Adrenal gland (tissue), 12 donors: ENCODE results near the gene SVIL. TPM values are rescaled to one million over a fixed set of nuclear protein-coding genes. Genes with fewer than 3 reads are reported as not detected.

Experiments
- DNase-seq, 7 donors: peaks; one replicate each; pipeline ENCODE4 v3.0.0-alpha.2; 2019 to 2020
- H3K27ac ChIP-seq, 5 donors: fragments of 200-600 bp; sonication (generic) in 4 of 5; 1 replicate in 3 of 5; 2 replicates in 2 of 5; pipeline versions ENCODE4 v1.5.1 to v1.8.0; 2016 to 2020; ENCODE audit warnings: mild to moderate bottlenecking in 1 of 5
- H3K27me3 ChIP-seq: fragments of 200-600 bp; 2 replicates; pipeline ENCODE4 v1.8.0; 2021
- H3K36me3 ChIP-seq, 2 donors: fragments of 200-600 bp; replicated peaks in 1 of 2; 1 replicate in 1 of 2; 2 replicates in 1 of 2; pipeline versions ENCODE4 v1.5.1 to v1.8.0; 2018 to 2022
- H3K4me1 ChIP-seq, 2 donors: fragments of 200-600 bp; replicated peaks in 1 of 2; 1 replicate in 1 of 2; 2 replicates in 1 of 2; pipeline versions ENCODE4 v1.5.1 to v1.8.0; 2018 to 2021
- H3K4me3 ChIP-seq, 4 donors: fragments of 200-600 bp; sonication (generic) in 3 of 4; one replicate each; pipeline ENCODE4 v1.5.1; 2016 to 2018
- H3K9me3 ChIP-seq, 3 donors: fragments of 200-600 bp; sonication (generic) in 1 of 3; replicated peaks in 1 of 3; 1 replicate in 2 of 3; 2 replicates in 1 of 3; pipeline versions ENCODE4 v1.5.1 to v1.8.0; 2016 to 2021
- CTCF ChIP-seq, 6 experiments: fragments of 450-650 bp in 4 of 6; fragments of 200-600 bp in 2 of 6; sonication (generic) in 1 of 6; IDR thresholded peaks; 1 replicate in 5 of 6; 2 replicates in 1 of 6; pipeline versions ENCODE4 v1.5.1 to v1.8.0; 2016 to 2021; ENCODE audit warnings: antibody characterized with exemption in 6 of 6, mild to moderate bottlenecking in 2 of 6, moderate library complexity in 1 of 6
- POLR2A ChIP-seq, 2 donors: fragments of 450-650 bp; IDR thresholded peaks; one replicate each; pipeline ENCODE4 v1.6.1; 2017; ENCODE audit warnings: antibody characterized with exemption in 2 of 2, mild to moderate bottlenecking in 2 of 2, moderate library complexity in 1 of 2
- WGBS, 4 donors: extraction: QIAGEN DNeasy Blood & Tissue Kit in 2 of 4; methylation state at CpG; one replicate each; pipeline versions ENCODE4 v1.1.5 to v1.1.7; 2013 to 2017; 5-methylcytosine and 5-hydroxymethylcytosine counted together
- intact Hi-C, 2 donors: fragments of 100-400 bp; cut with DNase I; formaldehyde crosslinking; loops; one replicate each; pipeline versions ENCODE4 v1.14.1 to v1.15.0; 2022 to 2023
- polyA plus RNA-seq, 3 donors: library from polyadenylated mRNA; stranded (reverse); fragments of 200-250 nt in 2 of 3; fragments of 350-450 nt in 1 of 3; fragmentation: Illumina TruSeq in 1 of 3; extraction: RNeasy Lipid Tissue Mini Kit (QIAGEN cat#74804) in 1 of 3; gene quantifications; one replicate each; pipeline ENCODE4 v1.2.3, GENCODE V29; 2013 to 2014
- total RNA-seq, 9 donors: library from RNA; depleted of rRNA in 4 of 9; stranded (reverse); fragments of >200 nt in 4 of 9; fragments of 120-200 nt in 1 of 9; fragmentation: NEBNext Ultra II Directional in 1 of 9; extraction: Animal tissue kit (Norgen Biotek cat#: 25700) in 1 of 9; gene quantifications; one replicate each; pipeline versions ENCODE4 v1.1.0 to v1.2.4, GENCODE V29; 2013 to 2023
- donor health status: healthy with polysubstance abuse.
- donor health status: Bipolar disorder and iron deficiency.
- donor health status: DM: yes; HTN: yes; CAD: no.
- donor health status: DM: no; HTN: no; CAD: no.
- donor health status: DM: no; HTN: no; CAD: no.
- donor health status: DM: yes; HTN: yes; CAD: no.

SVIL gene
- total and polyA plus RNA-seq, 12 donors: 6.7 to 73.1 (median 26.0) TPM

GRCh38 chr10:29649561-29650551, 15.1 kb upstream of the SVIL start:
- peaks cover 9 to 44% of the 10 kb centered on the region in 2 donors for H3K4me1 ChIP-seq
- peak overlapping the region in 1 of 5 donors; percentile 75 for H3K27ac ChIP-seq
- WGBS, 4 donors: 82 to 92% (median 88%) methylated on average over 7 of the region's 7 CpGs
- no peaks in the 10 kb centered on the region for H3K36me3 ChIP-seq
- no peak for DNase-seq
- no peaks in the 10 kb centered on the region for H3K9me3 ChIP-seq
- TF ChIP-seq CTCF (IDR thresholded peaks at IDR 0.05) (no peak), POLR2A (IDR thresholded peaks at IDR 0.05) (no peak)
- H3K27me3 ChIP-seq: no peaks in the 10 kb centered on the region
- H3K4me3 ChIP-seq: no peak overlapping the region
- intact Hi-C loops: loop anchor here in 1 of 2 donors (10.0 kb wide), 1 partner anchor 85 kb away; no protein-coding TSS in a partner anchor

- intact Hi-C loops: loop anchor here in 1 of 2 donors (10.0 kb wide), 1 partner anchor 86 kb away; no protein-coding TSS in a partner anchor
- no peaks in the 10 kb centered on the region for H3K9me3 ChIP-seq
- DNase-seq: peak in 6 of 7 donors; percentile 60 to 79 (median 72)
- peak overlapping the region in 4 of 5 donors; percentile 5 to 75 (median 61) for H3K27ac ChIP-seq
- H3K36me3 ChIP-seq: no peaks in the 10 kb centered on the region
- TF ChIP-seq POLR2A (IDR thresholded peaks at IDR 0.05) (no peak), CTCF (IDR thresholded peaks at IDR 0.05) (no peak)
- H3K4me1 ChIP-seq: peaks cover 9 to 44% of the 10 kb centered on the region in 2 donors
- H3K4me3 ChIP-seq: no peak overlapping the region
- WGBS, 4 donors: 46 to 59% (median 55%) methylated on average over 1 of the region's 1 CpG
- H3K27me3 ChIP-seq: no peaks in the 10 kb centered on the region
These were observed 14.2 kb upstream of the SVIL start for GRCh38 chr10:29648983-29649268.

DNA sequence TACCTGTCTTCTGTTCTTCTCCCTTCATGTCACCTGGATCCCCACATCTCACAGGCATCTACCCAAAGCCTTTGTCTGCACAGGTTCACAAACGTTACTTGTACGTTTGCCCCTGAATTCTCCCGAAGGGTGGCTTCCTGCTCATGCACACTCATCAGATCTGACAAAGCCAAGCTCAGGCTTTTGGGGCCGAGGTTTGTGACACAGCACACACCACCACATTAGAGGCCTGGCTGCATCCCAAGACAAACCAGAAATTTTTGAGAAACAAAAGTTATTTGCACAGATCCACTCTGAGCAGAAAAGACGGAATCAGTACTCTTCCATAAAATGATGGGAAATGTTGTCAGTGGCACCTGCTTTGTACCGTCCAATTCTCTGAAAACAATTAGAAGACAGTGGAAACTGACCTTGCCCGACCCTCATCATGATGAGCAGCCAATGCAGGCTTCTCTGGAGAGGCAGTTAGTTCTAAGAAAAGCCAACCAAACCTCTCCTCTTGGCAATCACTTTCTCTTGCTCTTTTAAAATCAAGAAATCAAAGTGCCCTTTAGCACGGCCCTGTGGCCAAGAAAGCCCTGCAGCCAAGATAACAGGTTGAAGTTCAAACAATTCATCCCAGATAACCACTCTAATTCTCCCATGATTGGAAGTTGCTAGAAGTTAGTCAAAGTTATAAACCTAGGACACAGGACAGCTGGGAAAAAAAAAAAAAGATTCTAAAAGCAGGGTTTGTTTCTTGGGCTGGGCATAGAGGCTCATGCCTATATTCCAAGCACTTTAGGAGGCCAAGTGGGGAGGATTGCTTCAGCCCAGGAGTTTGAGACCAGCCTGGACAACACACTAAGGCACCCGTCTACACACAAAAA, 13.6 kb upstream of the SVIL start:
- H3K27ac ChIP-seq: peak overlapping the region in 4 of 5 donors; percentile 5 to 75 (median 61)
- DNase-seq: peak in 3 of 7 donors; percentile 30 to 40 (median 30)
- no peaks in the 10 kb centered on the region for H3K27me3 ChIP-seq
- H3K4me3 ChIP-seq: no peak overlapping the region
- no peak for TF ChIP-seq CTCF (IDR thresholded peaks at IDR 0.05)
- TF ChIP-seq POLR2A (IDR thresholded peaks at IDR 0.05): no peak
- no peaks in the 10 kb centered on the region for H3K36me3 ChIP-seq
- H3K4me1 ChIP-seq: peaks cover 13 to 50% of the 10 kb centered on the region in 2 donors
- 45 to 59% (median 55%) methylated on average over 9 of the region's 9 CpGs for WGBS, 4 donors
- H3K9me3 ChIP-seq: no peaks in the 10 kb centered on the region
- intact Hi-C loops: loop anchor here in 1 of 2 donors (10.0 kb wide), 1 partner anchor 86 kb away; no protein-coding TSS in a partner anchor

- intact Hi-C loops: loop anchor here in 1 of 2 donors (10.0 kb wide), 1 partner anchor 87 kb away; no protein-coding TSS in a partner anchor
- Histone ChIP-seq H3K4me1 (peaks cover 22 to 59% of the 10 kb centered on the region in 2 donors), H3K9me3 (no peaks in the 10 kb centered on the region), H3K36me3 (no peaks in the 10 kb centered on the region), H3K27me3 (no peaks in the 10 kb centered on the region), H3K4me3 (no peak overlapping the region), H3K27ac (peak overlapping the region in 3 of 5 donors; percentile 61 to 76 (median 75))
- TF ChIP-seq POLR2A (IDR thresholded peaks at IDR 0.05) (no peak), CTCF (IDR thresholded peaks at IDR 0.05) (no peak)
- WGBS, 4 donors: 54 to 72% (median 60%) methylated on average over 5 of the region's 5 CpGs
- DNase-seq: no peak
These were observed 12.7 kb upstream of the SVIL start for GRCh38 chr10:29647478-29647877.
